HEK293 (cell line): ENCODE data around the gene RASSF8.

Experiments used
- BCL11B ChIP-seq: fragments of 450-650 bp; formaldehyde crosslinking; IDR thresholded peaks from 2 replicates; pipeline ENCODE4 v1.5.1; 2016; ENCODE audit warnings: low read depth, missing biosample characterization, missing genetic modification characterization
- GLI2 ChIP-seq: fragments of 450-650 bp; formaldehyde crosslinking; IDR thresholded peaks from 2 replicates; pipeline ENCODE4; 2017; ENCODE audit warnings: missing biosample characterization, missing genetic modification characterization, low read depth, borderline replicate concordance
- HOXC10 ChIP-seq: sonication (generic); formaldehyde crosslinking; IDR thresholded peaks from 2 replicates; pipeline ENCODE4 v1.8.1; 2023; ENCODE audit warnings: mild to moderate bottlenecking, missing genetic modification reagents
- IKZF3 ChIP-seq: fragments of 450-650 bp; IDR thresholded peaks from 2 replicates; pipeline ENCODE4 v1.5.0; 2018; ENCODE audit warnings: missing biosample characterization, mild to moderate bottlenecking, missing genetic modification characterization, moderate library complexity
- KLF8 ChIP-seq: fragments of 450-650 bp; formaldehyde crosslinking; IDR thresholded peaks from 2 replicates; pipeline ENCODE4 v1.5.1; 2016; ENCODE audit warnings: missing biosample characterization, missing genetic modification characterization
- MEIS1 ChIP-seq: sonication (generic); formaldehyde crosslinking; IDR thresholded peaks from 2 replicates; pipeline ENCODE4 v1.8.1; 2022; ENCODE audit warnings: missing genetic modification reagents, mild to moderate bottlenecking, borderline replicate concordance
- OVOL3 ChIP-seq: fragments of 450-650 bp; formaldehyde crosslinking; IDR thresholded peaks from 2 replicates; pipeline ENCODE4 v1.5.1; 2016; ENCODE audit warnings: missing biosample characterization, missing genetic modification characterization
- PRDM6 ChIP-seq: fragments of 450-650 bp; formaldehyde crosslinking; IDR thresholded peaks from 2 replicates; pipeline ENCODE4 v1.5.1; 2017; ENCODE audit warnings: missing biosample characterization, missing genetic modification characterization
- SALL2 ChIP-seq: fragments of 450-650 bp; formaldehyde crosslinking; IDR thresholded peaks from 2 replicates; pipeline ENCODE4 v1.5.0; 2017; ENCODE audit warnings: missing biosample characterization, mild to moderate bottlenecking, missing genetic modification characterization, borderline replicate concordance
- TRIM28 ChIP-seq: IDR thresholded peaks from 2 replicates; pipeline ENCODE4 v1.6.1; 2011; ENCODE audit warnings: low read length, control low read depth, borderline replicate concordance
- ZBTB17 ChIP-seq: fragments of 450-650 bp; formaldehyde crosslinking; IDR thresholded peaks from 2 replicates; pipeline ENCODE4 v1.5.1; 2016; ENCODE audit warnings: missing biosample characterization, missing genetic modification characterization
- ZBTB6 ChIP-seq: fragments of 450-650 bp; formaldehyde crosslinking; IDR thresholded peaks from 2 replicates; pipeline ENCODE4 v1.5.1; 2017; ENCODE audit warnings: missing biosample characterization, missing genetic modification characterization
- ZBTB8A ChIP-seq: fragments of 450-650 bp; formaldehyde crosslinking; IDR thresholded peaks from 2 replicates; pipeline ENCODE4 v1.5.1; 2016; ENCODE audit warnings: missing biosample characterization, missing genetic modification characterization
- ZNF133 ChIP-seq: fragments of 450-650 bp; formaldehyde crosslinking; IDR thresholded peaks from 2 replicates; pipeline ENCODE4 v1.5.1; 2016; ENCODE audit warnings: missing biosample characterization, missing genetic modification characterization
- ZNF146 ChIP-seq: fragments of 450-650 bp; formaldehyde crosslinking; IDR thresholded peaks from 2 replicates; pipeline ENCODE4 v1.5.1; 2016; ENCODE audit warnings: missing biosample characterization, missing genetic modification characterization
- ZNF155 ChIP-seq: fragments of 450-650 bp; formaldehyde crosslinking; IDR thresholded peaks from 2 replicates; pipeline ENCODE4 v1.5.1; 2016; ENCODE audit warnings: missing biosample characterization, missing genetic modification characterization
- ZNF169 ChIP-seq: fragments of 450-650 bp; formaldehyde crosslinking; IDR thresholded peaks from 2 replicates; pipeline ENCODE4 v1.5.1; 2016; ENCODE audit warnings: missing biosample characterization, missing genetic modification characterization
- ZNF174 ChIP-seq: fragments of 450-650 bp; formaldehyde crosslinking; IDR thresholded peaks from 2 replicates; pipeline ENCODE4 v1.5.0; 2017; ENCODE audit warnings: missing biosample characterization, mild to moderate bottlenecking, missing genetic modification characterization
- ZNF2 ChIP-seq: fragments of 450-650 bp; formaldehyde crosslinking; IDR thresholded peaks from 2 replicates; pipeline ENCODE4 v1.5.1; 2016; ENCODE audit warnings: missing biosample characterization, missing genetic modification characterization
- ZNF311 ChIP-seq: fragments of 450-650 bp; formaldehyde crosslinking; IDR thresholded peaks from 2 replicates; pipeline ENCODE4 v1.5.1; 2017; ENCODE audit warnings: missing biosample characterization, missing genetic modification characterization, borderline replicate concordance
- ZNF416 ChIP-seq: fragments of 450-650 bp; formaldehyde crosslinking; IDR thresholded peaks from 2 replicates; pipeline ENCODE4 v1.5.1; 2016; ENCODE audit warnings: missing biosample characterization, missing genetic modification characterization
- ZNF514 ChIP-seq: fragments of 450-650 bp; formaldehyde crosslinking; IDR thresholded peaks from 2 replicates; pipeline ENCODE4 v1.5.1; 2016; ENCODE audit warnings: missing biosample characterization, missing genetic modification characterization
- ZNF560 ChIP-seq: fragments of 450-650 bp; formaldehyde crosslinking; IDR thresholded peaks from 2 replicates; pipeline ENCODE4 v1.5.1; 2017; ENCODE audit warnings: missing biosample characterization, missing genetic modification characterization, borderline replicate concordance
- ZNF621 ChIP-seq: fragments of 450-650 bp; formaldehyde crosslinking; IDR thresholded peaks from 2 replicates; pipeline ENCODE4 v1.5.1; 2017; ENCODE audit warnings: missing biosample characterization, missing genetic modification characterization
- ZNF626 ChIP-seq: fragments of 450-650 bp; sonication (Bioruptor Pico); formaldehyde crosslinking; IDR thresholded peaks from 2 replicates; pipeline ENCODE4 v1.5.1; 2018; ENCODE audit warnings: missing biosample characterization, missing genetic modification characterization, inconsistent platforms
- ZNF658 ChIP-seq: fragments of 450-650 bp; formaldehyde crosslinking; IDR thresholded peaks from 2 replicates; pipeline ENCODE4; 2016; ENCODE audit warnings: missing biosample characterization, missing genetic modification characterization
- ZNF776 ChIP-seq: fragments of 450-650 bp; formaldehyde crosslinking; IDR thresholded peaks from 2 replicates; pipeline ENCODE4 v1.5.0; 2017; ENCODE audit warnings: missing biosample characterization, missing genetic modification characterization, borderline replicate concordance
- ZSCAN30 ChIP-seq: fragments of 450-650 bp; IDR thresholded peaks from 2 replicates; pipeline ENCODE4 v1.5.1; 2018; ENCODE audit warnings: missing biosample characterization, mild to moderate bottlenecking, missing genetic modification characterization, moderate library complexity
- TF ChIP-seq, protein P1 (sequence below): fragments of 450-650 bp; formaldehyde crosslinking; IDR thresholded peaks from 2 replicates; pipeline ENCODE4 v1.5.1; 2016; ENCODE audit warnings: missing biosample characterization, missing genetic modification characterization
- TF ChIP-seq, protein P2 (sequence below): fragments of 450-650 bp; formaldehyde crosslinking; IDR thresholded peaks from 2 replicates; pipeline ENCODE4 v1.5.1; 2016; ENCODE audit warnings: missing biosample characterization, missing genetic modification characterization
- TF ChIP-seq, protein P3 (sequence below): fragments of 450-650 bp; formaldehyde crosslinking; IDR thresholded peaks from 2 replicates; pipeline ENCODE4 v1.5.1; 2016; ENCODE audit warnings: missing biosample characterization, missing genetic modification characterization
- TF ChIP-seq, protein P4 (sequence below): fragments of 450-650 bp; formaldehyde crosslinking; IDR thresholded peaks from 2 replicates; pipeline ENCODE4 v1.5.1; 2016; ENCODE audit warnings: missing biosample characterization, missing genetic modification characterization

RASSF8 gene

GRCh38 chr12:26113853-26114719 is 155.6 kb downstream of the RASSF8 start (continued):
- TF ChIP-seq ZNF658, result no peak
- TF ChIP-seq ZBTB17, result peak; percentile 82
- no peak for TF ChIP-seq OVOL3 (tag by site-specific recombination)
- no peak for TF ChIP-seq PRDM6 (tag by site-specific recombination)
- TF ChIP-seq SALL2 (tag by site-specific recombination), result no peak
- TF ChIP-seq ZNF146 (tag by site-specific recombination), result peak; percentile 34; the same call in 1 of the 2 replicates
- no peak for TF ChIP-seq ZNF133 (tag by site-specific recombination)
- no peak for TF ChIP-seq ZNF169 (tag by site-specific recombination)
- TF ChIP-seq KLF8 (tag by site-specific recombination), result peak; percentile 72
- peak; percentile 48; the same call in 1 of the 2 replicates for TF ChIP-seq MEIS1 (CRISPR knock-in tag)
- TF ChIP-seq ZNF155, result no peak
- no peak for TF ChIP-seq HOXC10 (CRISPR knock-in tag)
- TF ChIP-seq, protein P1, sequence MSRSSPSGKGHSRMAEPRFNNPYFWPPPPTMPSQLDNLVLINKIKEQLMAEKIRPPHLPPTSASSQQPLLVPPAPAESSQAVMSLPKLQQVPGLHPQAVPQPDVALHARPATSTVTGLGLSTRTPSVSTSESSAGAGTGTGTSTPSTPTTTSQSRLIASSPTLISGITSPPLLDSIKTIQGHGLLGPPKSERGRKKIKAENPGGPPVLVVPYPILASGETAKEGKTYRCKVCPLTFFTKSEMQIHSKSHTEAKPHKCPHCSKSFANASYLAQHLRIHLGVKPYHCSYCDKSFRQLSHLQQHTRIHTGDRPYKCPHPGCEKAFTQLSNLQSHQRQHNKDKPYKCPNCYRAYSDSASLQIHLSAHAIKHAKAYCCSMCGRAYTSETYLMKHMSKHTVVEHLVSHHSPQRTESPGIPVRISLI, result no peak
- no peak for TF ChIP-seq ZNF560 (tag by site-specific recombination)
- TF ChIP-seq BCL11B (tag by site-specific recombination), result no peak
- no peak for TF ChIP-seq ZNF416 (tag by site-specific recombination)
- TF ChIP-seq GLI2 (tag by site-specific recombination), result no peak
- no peak; the same call in none of the 2 replicates for TF ChIP-seq ZBTB6 (tag by site-specific recombination)
- TF ChIP-seq TRIM28, result no peak
- no peak; the same call in 1 of the 2 replicates for TF ChIP-seq ZNF2 (tag by site-specific recombination)
- TF ChIP-seq ZNF514 (tag by site-specific recombination), result no peak
- TF ChIP-seq ZBTB8A, result peak; percentile 92
- TF ChIP-seq, protein P2, sequence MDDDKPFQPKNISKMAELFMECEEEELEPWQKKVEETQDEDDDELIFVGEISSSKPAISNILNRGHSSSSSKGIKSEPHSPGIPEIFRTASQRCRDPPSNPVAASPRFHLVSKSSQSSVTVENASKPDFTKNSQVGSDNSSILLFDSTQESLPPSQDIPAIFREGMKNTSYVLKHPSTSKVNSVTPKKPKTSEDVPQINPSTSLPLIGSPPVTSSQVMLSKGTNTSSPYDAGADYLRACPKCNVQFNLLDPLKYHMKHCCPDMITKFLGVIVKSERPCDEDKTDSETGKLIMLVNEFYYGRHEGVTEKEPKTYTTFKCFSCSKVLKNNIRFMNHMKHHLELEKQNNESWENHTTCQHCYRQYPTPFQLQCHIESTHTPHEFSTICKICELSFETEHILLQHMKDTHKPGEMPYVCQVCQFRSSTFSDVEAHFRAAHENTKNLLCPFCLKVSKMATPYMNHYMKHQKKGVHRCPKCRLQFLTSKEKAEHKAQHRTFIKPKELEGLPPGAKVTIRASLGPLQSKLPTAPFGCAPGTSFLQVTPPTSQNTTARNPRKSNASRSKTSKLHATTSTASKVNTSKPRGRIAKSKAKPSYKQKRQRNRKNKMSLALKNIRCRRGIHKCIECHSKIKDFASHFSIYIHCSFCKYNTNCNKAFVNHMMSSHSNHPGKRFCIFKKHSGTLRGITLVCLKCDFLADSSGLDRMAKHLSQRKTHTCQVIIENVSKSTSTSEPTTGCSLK, result no peak
- peak; percentile 59 for TF ChIP-seq ZSCAN30
- TF ChIP-seq IKZF3 (tag by site-specific recombination), result peak; percentile 99
- TF ChIP-seq ZNF311 (tag by site-specific recombination), result no peak
- TF ChIP-seq, protein P3, sequence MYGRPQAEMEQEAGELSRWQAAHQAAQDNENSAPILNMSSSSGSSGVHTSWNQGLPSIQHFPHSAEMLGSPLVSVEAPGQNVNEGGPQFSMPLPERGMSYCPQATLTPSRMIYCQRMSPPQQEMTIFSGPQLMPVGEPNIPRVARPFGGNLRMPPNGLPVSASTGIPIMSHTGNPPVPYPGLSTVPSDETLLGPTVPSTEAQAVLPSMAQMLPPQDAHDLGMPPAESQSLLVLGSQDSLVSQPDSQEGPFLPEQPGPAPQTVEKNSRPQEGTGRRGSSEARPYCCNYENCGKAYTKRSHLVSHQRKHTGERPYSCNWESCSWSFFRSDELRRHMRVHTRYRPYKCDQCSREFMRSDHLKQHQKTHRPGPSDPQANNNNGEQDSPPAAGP (tag by site-specific recombination), result peak; percentile 72; the same call in 1 of the 2 replicates
- no peak for TF ChIP-seq ZNF621 (tag by site-specific recombination)
- no peak for TF ChIP-seq ZNF626 (tag by site-specific recombination)
- TF ChIP-seq, protein P4, sequence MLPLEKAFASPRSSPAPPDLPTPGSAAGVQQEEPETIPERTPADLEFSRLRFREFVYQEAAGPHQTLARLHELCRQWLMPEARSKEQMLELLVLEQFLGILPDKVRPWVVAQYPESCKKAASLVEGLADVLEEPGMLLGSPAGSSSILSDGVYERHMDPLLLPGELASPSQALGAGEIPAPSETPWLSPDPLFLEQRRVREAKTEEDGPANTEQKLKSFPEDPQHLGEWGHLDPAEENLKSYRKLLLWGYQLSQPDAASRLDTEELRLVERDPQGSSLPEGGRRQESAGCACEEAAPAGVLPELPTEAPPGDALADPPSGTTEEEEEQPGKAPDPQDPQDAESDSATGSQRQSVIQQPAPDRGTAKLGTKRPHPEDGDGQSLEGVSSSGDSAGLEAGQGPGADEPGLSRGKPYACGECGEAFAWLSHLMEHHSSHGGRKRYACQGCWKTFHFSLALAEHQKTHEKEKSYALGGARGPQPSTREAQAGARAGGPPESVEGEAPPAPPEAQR (tag by site-specific recombination), result no peak
- TF ChIP-seq ZNF776, result no peak
- no peak for TF ChIP-seq ZNF174 (tag by site-specific recombination)
